Kidney glomerular epithelial cell (primary cell): ENCODE data around the gene TGFB2.
A peak's percentile ranks its signal among the peaks of the same experiment; 100 is the strongest.
"Not testable (repeated sequence)": the region's sequence is repeated elsewhere in the genome, so short reads cannot be mapped to it uniquely, and the experiment has no call there.

ENCODE experiments used
- DNase-seq: peaks from one replicate; lab custom pipeline; 2025; lab: John Stamatoyannopoulos, UW

Gene TGFB2

DNA sequence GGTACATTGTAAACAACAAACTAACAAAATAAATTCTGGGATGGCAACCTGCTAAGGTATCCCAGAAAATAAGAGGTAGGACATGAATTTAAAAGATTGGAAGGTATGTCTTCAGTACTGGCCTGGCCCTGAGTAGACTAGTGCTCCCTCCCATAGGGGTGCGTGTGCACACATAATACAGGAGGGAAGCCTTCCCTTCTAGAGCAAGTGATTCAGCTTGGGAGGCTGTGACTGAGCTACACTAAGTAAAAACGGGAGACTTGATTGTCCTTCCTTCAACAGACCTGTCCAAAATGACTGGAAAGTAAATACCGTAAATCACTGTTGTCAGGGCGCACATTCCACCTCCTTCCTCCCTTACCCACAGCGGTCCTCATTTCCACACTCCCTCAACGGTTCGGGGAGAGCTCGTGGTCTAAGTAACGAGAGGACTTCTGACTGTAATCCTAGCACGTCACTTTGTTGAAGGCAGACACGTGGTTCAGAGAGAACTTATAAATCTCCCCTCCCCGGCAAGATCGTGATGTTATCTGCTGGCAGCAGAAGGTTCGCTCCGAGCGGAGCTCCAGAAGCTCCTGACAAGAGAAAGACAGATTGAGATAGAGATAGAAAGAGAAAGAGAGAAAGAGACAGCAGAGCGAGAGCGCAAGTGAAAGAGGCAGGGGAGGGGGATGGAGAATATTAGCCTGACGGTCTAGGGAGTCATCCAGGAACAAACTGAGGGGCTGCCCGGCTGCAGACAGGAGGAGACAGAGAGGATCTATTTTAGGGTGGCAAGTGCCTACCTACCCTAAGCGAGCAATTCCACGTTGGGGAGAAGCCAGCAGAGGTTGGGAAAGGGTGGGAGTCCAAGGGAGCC is at the start of gene TGFB2:
TGFB2 (plus strand) TSS at position 523 of the 859 bp plus-strand sequence. CDS start 1,366 bp downstream, outside the sequence.
- peak; percentile 79 for DNase-seq

GRCh38 chr1:218296162-218296561 is 49.0 kb upstream of the TGFB2 start:
- no peak for DNase-seq

DNA sequence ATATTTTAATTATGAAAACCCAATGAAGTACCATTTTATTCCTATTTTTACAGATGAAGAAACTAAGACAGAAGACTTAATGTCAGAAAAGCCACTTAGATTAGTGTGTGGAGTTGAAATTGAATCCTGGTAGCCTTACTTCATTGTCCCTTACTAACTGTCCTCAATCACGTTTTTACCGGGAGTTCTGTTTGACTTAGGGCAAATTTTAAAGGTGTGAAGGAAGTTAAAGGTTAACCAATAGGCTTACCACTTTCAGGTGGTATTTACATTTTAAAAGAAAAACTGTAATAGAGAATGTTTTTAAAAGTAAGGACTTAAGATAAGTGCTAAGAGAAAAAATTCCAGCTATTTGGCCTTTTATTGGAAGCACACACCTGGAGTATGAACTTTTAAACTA is 47.7 kb upstream of the TGFB2 start:
- no peak for DNase-seq

DNA sequence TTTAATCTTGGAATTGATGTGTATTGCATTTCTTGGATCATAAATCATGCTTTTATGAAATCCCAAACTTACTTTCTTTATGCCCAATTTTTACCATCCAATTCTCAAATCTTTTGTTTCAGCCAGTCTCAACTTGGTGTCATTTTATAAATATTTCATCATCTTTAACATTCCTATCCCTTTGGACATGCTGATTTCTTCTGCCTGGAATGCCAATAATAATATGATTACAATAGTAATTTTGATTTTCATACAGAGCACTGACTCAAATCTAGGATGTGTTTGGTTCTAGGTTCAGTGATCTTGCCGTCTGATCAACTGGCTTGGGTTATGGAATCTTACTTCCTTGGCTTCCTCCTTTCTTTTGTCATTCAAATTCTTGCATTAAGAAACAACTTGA is 47.3 kb upstream of the TGFB2 start:
- no peak for DNase-seq

DNA sequence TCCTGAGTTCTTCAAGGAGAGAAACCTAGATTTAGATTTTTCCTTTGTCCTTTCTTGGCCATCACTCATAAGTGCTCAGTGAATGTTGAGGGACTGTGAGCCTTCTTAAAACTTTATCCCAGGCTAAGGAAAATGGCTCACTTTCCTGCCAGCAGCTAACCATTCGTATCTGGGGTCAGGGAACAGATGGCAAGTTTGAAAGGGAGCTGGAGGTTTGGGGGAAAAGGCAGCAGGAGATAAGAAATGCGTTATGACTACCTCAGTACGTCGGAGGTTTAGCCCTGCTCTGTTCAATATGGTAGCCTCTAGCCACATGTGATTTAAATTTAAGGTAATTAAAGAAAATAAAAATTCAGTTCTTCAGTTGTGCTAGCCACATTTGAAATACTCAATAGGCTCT is 46.7 kb upstream of the TGFB2 start:
- no peak for DNase-seq

GRCh38 chr1:218299416-218299815 is 45.7 kb upstream of the TGFB2 start:
- peak; percentile 19 for DNase-seq

DNA sequence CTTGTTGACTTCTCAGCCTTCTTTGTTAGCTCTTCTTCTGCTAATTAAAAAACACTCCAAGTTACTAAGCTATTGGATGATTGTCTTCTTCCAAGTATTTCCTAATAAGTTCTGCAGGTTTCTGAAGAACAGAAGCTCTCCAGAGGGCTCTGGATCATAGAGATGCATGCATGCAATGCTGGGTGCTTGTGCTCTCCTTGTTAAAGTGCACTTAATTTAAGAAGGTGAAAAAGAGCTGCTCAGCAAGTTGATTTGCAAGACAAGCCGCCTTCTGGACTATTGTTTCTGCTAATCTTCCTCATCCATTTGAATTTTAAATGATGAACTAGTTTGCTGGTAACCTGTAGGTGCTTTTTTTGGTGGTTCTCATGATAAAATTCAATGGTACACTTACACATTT is 43.9 kb upstream of the TGFB2 start:
- no peak for DNase-seq

GRCh38 chr1:218302155-218302554 is 43.0 kb upstream of the TGFB2 start:
- DNase-seq = no peak

DNA sequence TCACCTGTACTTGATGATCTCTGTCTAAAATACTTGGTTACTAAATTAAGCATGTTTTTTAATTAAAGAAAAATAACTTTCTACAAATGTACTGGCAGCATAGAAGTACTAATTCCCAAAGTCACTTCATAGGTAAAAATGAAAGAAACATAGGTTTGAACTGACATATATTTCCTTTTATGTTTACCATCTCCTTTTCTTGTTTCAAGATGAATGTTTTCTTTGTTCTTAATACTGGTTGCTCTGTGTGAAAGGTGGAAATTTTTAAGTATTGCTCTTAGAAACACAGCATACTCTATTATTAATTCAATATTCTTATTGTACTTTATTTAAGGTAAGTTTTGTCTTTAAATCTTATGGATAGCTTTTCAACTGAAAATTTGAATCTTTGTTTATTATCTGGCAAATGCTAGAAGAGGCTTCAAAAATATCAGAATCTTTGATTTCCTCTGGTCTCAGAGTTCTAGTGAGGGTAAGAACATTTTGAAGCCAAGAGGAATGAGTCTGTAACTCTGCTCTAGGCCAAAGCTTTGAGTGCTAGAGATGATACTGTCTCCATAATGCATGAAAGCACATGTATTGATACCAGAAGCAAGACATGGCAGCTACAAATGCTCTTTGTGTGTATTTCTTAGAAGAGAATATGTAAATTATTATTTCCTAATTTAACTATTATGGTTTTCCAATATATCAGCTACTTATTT is 41.8 kb upstream of the TGFB2 start:
- no peak for DNase-seq

DNA sequence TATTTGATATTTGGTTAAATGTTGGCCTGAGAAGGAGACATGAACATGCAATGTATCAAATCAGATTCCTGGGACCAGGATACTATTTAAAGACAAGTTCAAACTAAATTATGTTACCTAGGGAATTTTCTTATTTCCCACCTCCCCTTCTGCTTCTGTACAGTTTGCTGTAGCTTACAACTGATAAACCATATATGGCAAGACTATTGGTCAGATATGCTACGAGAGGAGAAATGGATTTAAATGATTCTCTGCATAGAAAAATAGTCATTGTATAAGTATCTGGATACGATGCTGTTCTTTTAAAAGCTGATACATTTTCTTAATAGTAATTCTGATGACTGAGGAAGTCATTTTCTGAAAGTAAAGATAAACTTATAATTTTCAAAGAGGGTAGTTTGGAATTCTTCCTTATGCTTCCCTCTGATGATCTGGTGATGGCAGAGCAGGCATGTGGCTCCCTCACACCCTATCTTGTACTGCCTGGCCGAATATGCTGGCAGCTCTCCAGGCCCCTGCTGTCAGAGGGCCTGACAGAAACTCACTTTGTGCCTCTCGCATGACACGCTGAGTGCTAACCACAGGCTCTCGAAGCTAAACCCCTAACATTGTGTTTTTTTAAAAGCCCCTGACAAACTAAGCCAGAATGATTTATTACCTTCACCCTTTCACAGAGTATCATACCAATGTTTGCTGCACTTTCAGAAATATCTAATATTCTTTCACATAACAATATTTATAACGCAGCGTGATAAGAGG is 40.7 kb upstream of the TGFB2 start:
- no peak for DNase-seq

DNA sequence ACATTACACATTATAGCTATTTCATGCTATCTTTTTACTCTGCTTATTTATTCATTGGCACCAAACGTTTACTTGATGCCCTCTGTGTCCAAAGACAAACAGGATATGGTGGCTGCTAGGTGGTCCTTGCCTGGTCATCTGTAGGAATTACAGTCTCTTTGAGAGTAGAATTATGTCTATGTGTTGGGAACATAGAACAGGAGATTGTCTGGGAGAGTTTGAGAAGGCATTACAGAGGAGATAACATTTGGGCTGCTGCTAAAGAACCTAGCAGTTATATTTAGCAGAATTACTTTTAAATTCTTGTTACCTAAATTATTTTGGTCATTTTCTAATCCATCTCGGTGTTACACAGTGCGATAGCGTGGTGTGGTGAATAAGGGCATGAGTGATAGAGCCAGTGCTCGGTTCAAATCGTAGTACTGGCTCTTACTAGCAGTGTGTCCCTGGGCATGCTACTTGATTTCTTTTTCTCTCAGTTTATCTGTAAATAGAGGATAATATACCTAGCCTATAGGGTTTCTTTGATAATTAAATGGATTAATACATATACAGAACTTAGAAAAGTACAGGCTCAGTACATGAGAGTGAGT is 39.6 kb upstream of the TGFB2 start:
- no peak for DNase-seq

- no peak for DNase-seq
Measured at GRCh38 chr1:218312509-218312908, 32.6 kb upstream of the TGFB2 start.

DNA sequence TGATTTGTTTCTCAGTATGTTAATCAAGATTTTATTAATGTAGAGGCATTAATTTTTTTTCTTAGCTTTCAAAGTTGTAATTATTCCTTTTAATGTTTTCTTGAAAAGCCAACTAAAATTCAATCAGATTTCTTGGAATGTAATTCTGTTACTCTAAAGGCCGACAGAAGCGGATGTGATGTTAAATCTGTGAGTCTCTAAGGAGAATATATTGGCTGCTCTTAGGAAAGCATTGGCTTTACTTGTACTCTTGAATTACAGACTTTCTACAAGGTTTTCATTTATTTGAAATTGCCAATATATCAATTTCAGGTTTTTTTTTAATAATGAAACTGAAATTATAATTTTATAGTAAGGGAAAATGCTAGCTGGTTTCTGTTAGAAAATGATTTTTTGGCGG is 30.8 kb upstream of the TGFB2 start:
- no peak for DNase-seq

DNA sequence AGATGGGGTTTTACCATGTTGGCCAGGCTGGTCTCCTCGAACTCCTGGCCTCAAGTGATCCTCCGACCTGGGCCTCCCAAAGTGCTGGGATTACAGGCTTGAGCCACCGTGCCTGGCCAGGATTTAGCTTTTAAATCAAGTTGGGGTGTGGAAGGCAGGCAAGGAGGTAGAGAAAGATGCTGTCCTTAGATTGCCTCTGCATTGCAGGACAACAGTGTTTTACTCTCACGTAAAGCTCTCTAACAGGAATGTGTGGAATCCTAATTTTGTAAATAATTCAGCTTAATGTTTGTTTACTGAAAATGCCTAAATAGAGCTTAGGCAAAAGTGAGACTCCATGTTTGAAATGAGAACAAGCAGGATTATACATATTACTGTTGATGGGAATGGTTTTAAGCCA is 29.5 kb upstream of the TGFB2 start:
- no peak for DNase-seq

DNA sequence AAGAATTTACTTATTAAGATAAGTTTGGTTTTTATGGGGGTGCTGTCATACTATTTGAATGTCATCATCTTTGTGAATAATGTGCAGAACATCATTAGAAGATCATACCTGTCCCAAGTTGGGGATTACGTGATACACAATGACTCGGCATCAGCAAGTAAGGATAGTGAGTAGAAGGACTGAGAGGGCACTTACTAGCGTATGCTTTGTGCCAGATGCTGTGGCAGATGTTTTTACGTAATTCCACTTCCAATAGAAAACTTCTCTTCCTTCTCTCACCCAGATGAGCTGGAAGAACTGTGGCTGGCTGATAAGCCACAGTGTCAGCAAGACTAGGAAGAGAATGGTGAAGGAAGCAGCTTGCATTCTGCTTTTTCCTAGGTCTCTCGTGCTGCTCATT is 28.1 kb upstream of the TGFB2 start:
- DNase-seq = no peak

- not testable (repeated sequence) for DNase-seq
Measured at GRCh38 chr1:218320182-218320581, 25.0 kb upstream of the TGFB2 start.

DNA sequence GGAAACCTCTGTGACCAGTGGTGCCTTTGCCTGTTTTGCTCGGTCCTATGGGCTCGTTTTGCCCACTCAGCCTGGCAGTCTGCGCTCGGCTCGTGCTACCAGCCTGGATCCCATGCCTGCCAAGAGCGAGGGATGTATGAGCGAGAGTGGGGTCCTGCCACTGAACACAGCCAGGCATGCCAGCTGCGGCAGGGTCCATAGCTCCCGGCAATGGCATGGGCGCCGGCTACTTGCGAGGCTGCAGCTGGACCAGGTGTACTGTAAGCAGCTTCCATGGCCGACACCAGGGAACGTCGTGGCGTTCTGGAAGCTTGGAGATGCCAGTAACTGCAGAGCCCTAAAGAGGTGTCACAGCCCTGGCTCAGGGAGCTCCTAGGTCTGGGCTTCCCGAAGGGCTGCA is 22.4 kb upstream of the TGFB2 start:
- no peak for DNase-seq

- no peak for DNase-seq
Measured at GRCh38 chr1:218323568-218324225, 21.4 kb upstream of the TGFB2 start.

- no peak for DNase-seq
Measured at GRCh38 chr1:218324226-218324580, 20.9 kb upstream of the TGFB2 start.

- DNase-seq = no peak
Measured at GRCh38 chr1:218328769-218329168, 16.4 kb upstream of the TGFB2 start.

DNA sequence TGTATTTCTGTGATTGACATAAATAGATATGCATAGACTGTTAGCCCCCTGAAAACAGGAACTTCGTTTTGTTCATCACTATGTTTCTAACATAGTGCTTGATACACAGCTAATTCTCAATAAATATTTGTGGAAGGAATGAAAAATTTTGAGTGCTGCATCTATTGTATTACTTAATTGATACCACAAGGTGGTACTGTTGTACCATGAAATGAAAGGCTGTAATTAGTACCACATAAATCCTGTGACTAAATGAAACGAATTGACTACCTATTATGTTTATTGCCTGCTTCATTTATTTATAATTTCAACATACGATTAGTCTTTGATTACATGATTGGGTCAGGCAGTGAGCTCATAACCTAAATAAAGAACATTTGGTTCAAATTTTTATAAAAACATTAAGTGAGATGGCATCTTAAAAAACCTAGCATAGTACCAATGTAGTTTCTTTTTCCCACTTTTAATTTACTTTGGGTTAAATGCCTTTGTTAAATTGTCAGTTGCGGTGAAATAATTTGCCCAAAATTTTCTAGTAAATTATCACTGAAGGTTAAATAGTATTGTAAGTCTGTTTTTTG is 15.0 kb upstream of the TGFB2 start:
- peak; percentile 67 for DNase-seq
